Measurements from ENCODE around the gene CDC14C.

DNA sequence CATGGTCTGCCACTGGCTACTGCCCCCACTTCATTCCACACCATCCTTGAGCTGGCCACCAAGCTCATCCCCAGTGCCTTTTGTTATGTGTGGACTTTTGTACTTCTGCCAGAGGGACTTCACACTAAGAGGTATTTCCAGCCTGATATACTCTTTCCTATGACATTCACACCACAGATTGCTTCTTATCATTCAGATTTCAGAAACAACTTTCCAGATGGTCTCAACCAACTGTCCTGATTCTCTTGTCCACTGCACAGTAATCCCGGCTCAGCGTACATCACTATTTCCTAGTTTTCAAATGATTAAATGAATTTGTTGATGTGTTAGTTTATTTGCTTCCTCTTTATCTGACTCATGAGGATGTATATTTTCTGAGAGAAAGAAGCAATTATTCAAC, 7.1 kb downstream of the CDC14C start:
- TF ChIP-seq CTCF (IDR thresholded peaks at IDR 0.05; ENCODE audit: poor library complexity) (no peak), EZH2 (IDR thresholded peaks at IDR 0.05; ENCODE audit: borderline replicate concordance) (no peak), EZH2phosphoT487 (IDR thresholded peaks at IDR 0.05; ENCODE audit: low read depth, severe bottlenecking, unreplicated experiment) (no peak)

Data from hepatocyte (in vitro differentiated cells).